Panc1 (cell line): ENCODE results near the gene SCN9A. TPM values are rescaled to one million over a fixed set of nuclear protein-coding genes. Genes with fewer than 3 reads are reported as not detected.

Source experiments
- ATAC-seq: fragments of 200-7000 bp; cut with Tn5 transposase; 2 replicates; pipeline ENCODE4 v1.9.1; 2020; ENCODE audit warnings: mild to moderate bottlenecking, moderate library complexity
- BruUV-seq: library from RNA; stranded (reverse); fragments of 400-500 nt; replicated peaks from 2 replicates; lab custom pipeline; 2021; lab: Mats Ljungman, UMichigan
- CTCF ChIA-PET: fragments of 300-600 bp; sonication (Branson Sonifier 250); formaldehyde crosslinking; loops from one replicate; lab custom pipeline; 2022; ENCODE audit warnings: antibody characterized with exemption; lab: Charles Lee
- POLR2A ChIA-PET: fragments of 300-600 bp; sonication (Branson Sonifier 250); formaldehyde crosslinking; loops from one replicate; lab custom pipeline; 2022; ENCODE audit warnings: antibody characterized with exemption; lab: Charles Lee
- DNase-seq: peaks from one replicate; pipeline ENCODE4 v3.0.0-alpha.2; 2010; ENCODE audit warnings: low read depth, low spot score
- H3K27ac ChIP-seq: 2 replicates; pipeline ENCODE4 v1.5.1; 2011; ENCODE audit warnings: mild to moderate bottlenecking, low read length, inconsistent platforms
- H3K27me3 ChIP-seq: fragments of 200-500 bp; sonication (Bioruptor generic); 2 replicates; pipeline ENCODE4 v1.6.0; 2014; ENCODE audit warnings: low read length, inconsistent platforms; ENCODE audit not compliant: control insufficient read depth, insufficient read depth
- H3K36me3 ChIP-seq: fragments of 200-500 bp; sonication (Bioruptor generic); 2 replicates; pipeline ENCODE4 v1.5.1; 2014; ENCODE audit warnings: inconsistent platforms, mild to moderate bottlenecking, low read length, moderate library complexity; ENCODE audit not compliant: control insufficient read depth, insufficient read depth
- H3K4me1 ChIP-seq: 2 replicates; pipeline ENCODE4 v1.5.1; 2011; ENCODE audit warnings: inconsistent platforms, mild to moderate bottlenecking, low read length, moderate library complexity; ENCODE audit not compliant: control insufficient read depth, insufficient read depth
- H3K4me3 ChIP-seq, 2 experiments: 2 replicates each; pipeline ENCODE4 v1.5.1; 2011 to 2012; ENCODE audit warnings: low read depth in 2 of 2, low read length in 2 of 2, mild to moderate bottlenecking in 2 of 2, inconsistent platforms in 1 of 2, moderate library complexity in 1 of 2
- H3K9me3 ChIP-seq: fragments of 200-500 bp; sonication (Bioruptor generic); 2 replicates; pipeline ENCODE4 v1.5.1; 2014; ENCODE audit warnings: low read depth, mild to moderate bottlenecking, inconsistent platforms, low read length, moderate library complexity; ENCODE audit not compliant: control insufficient read depth, insufficient read depth
- CTCF ChIP-seq: fragments of 450-650 bp; IDR thresholded peaks from 2 replicates; pipeline ENCODE4 v1.5.1; 2017; ENCODE audit warnings: mild to moderate bottlenecking
- POLR2AphosphoS5 ChIP-seq: IDR thresholded peaks from 2 replicates; pipeline ENCODE4 v1.6.1; 2012; ENCODE audit warnings: mild to moderate bottlenecking, low read depth, low read length, moderate library complexity
- SIN3A ChIP-seq: IDR thresholded peaks from 2 replicates; pipeline ENCODE4 v1.6.1; 2012; ENCODE audit warnings: low read depth, mild to moderate bottlenecking, low read length, moderate library complexity, borderline replicate concordance; ENCODE audit not compliant: insufficient read depth
- TCF7L2 ChIP-seq: IDR thresholded peaks from 2 replicates; pipeline ENCODE4 v1.6.1; 2011; ENCODE audit warnings: mild to moderate bottlenecking, low read depth, low read length, inconsistent platforms
- in situ Hi-C: cut with HindIII; loops from 2 replicates; pipeline ENCODE4 v1.10.0; 2016; ENCODE audit warnings: low sequenced_read_pairs, low pct_unique_long_range_greater_than_20kb
- intact Hi-C: fragments of 100-400 bp; cut with micrococcal nuclease; formaldehyde crosslinking; loops from one replicate; pipeline ENCODE4 v1.10.0; 2022; ENCODE audit not compliant: unreplicated experiment
- total RNA-seq: library from RNA; stranded (reverse); gene quantifications from one replicate; pipeline ENCODE4 v1.2.1, GENCODE V29; 2021; ENCODE audit not compliant: unreplicated experiment
- TF ChIP-seq, protein P1 (sequence below), 2 experiments: IDR thresholded peaks; 2 replicates each; pipeline ENCODE4 v1.6.1; 2011 to 2012; ENCODE audit warnings: low read depth in 2 of 2, control low read depth in 1 of 2, low read length in 1 of 2, mild to moderate bottlenecking in 1 of 2, moderate library complexity in 1 of 2; ENCODE audit not compliant: insufficient read depth in 1 of 2

Gene SCN9A
- total RNA-seq, 1 experiment from 2014 or later = 0.10 TPM

DNA sequence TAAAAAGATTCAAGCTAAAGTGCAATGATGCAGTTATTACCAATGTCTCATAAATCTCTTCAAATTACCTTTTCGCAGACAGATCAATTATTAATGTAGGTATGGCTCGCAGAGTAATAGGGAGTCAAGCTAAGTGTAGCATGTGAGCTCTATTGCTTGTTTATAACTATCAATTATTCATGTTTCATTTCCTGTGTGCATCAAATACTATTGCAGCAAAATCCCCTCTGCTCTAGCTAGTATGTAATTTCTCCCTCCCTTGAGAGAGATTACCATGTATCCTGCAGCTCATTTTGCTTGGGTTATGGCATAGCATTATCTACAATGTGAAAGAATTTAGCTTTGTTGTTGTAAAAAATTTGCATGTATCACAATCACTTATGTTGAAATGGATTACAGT lies 182.3 kb downstream of the SCN9A start:
- in situ Hi-C loops (no loop called here), intact Hi-C loops (no loop called here)
- no peaks in the 10 kb centered on the region for H3K36me3 ChIP-seq
- no peak for ATAC-seq
- ChIA-PET CTCF (no interaction called here), POLR2A (no interaction called here)
- H3K4me1 ChIP-seq = no peaks in the 10 kb centered on the region
- TF ChIP-seq TCF7L2 (no peak), SIN3A (no peak), CTCF (no peak), POLR2AphosphoS5 (no peak)
- TF ChIP-seq, protein P1, sequence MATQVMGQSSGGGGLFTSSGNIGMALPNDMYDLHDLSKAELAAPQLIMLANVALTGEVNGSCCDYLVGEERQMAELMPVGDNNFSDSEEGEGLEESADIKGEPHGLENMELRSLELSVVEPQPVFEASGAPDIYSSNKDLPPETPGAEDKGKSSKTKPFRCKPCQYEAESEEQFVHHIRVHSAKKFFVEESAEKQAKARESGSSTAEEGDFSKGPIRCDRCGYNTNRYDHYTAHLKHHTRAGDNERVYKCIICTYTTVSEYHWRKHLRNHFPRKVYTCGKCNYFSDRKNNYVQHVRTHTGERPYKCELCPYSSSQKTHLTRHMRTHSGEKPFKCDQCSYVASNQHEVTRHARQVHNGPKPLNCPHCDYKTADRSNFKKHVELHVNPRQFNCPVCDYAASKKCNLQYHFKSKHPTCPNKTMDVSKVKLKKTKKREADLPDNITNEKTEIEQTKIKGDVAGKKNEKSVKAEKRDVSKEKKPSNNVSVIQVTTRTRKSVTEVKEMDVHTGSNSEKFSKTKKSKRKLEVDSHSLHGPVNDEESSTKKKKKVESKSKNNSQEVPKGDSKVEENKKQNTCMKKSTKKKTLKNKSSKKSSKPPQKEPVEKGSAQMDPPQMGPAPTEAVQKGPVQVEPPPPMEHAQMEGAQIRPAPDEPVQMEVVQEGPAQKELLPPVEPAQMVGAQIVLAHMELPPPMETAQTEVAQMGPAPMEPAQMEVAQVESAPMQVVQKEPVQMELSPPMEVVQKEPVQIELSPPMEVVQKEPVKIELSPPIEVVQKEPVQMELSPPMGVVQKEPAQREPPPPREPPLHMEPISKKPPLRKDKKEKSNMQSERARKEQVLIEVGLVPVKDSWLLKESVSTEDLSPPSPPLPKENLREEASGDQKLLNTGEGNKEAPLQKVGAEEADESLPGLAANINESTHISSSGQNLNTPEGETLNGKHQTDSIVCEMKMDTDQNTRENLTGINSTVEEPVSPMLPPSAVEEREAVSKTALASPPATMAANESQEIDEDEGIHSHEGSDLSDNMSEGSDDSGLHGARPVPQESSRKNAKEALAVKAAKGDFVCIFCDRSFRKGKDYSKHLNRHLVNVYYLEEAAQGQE (IDR thresholded peaks at IDR 0.05; ENCODE audit: insufficient read depth in 1 of 2, low read depth in 2 of 2, low read length in 1 of 2) = no peak
- BruUV-seq = no TSS peak
- no peaks in the 10 kb centered on the region for H3K27me3 ChIP-seq
- no peaks in the 10 kb centered on the region for H3K9me3 ChIP-seq
- H3K27ac ChIP-seq = no peak overlapping the region
- no peak for DNase-seq
- no peak overlapping the region for H3K4me3 ChIP-seq

DNA sequence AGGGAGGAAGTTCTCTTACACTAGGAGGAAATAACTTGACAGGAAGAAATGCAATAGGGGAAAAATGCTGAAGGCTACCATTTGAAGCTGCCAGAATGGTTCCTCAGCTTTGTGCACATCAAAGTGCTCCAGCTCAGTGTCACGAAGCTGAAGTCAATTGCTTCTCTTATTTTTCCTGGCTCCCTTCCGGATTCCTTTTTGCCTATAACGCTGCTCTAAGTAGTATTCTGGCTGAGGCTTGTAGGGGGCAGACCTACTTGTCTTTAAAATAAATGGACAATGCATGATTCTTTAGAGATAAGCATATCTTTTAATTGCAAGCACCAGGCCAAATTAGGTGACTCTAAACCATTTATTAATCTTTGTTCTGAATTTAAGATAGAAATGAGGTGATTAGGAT lies 187.7 kb downstream of the SCN9A start:
- Histone ChIP-seq H3K27ac (no peak overlapping the region), H3K4me3 (no peak overlapping the region), H3K4me1 (no peaks in the 10 kb centered on the region), H3K36me3 (no peaks in the 10 kb centered on the region), H3K9me3 (no peaks in the 10 kb centered on the region), H3K27me3 (no peaks in the 10 kb centered on the region)
- TF ChIP-seq POLR2AphosphoS5 (no peak), TCF7L2 (no peak), SIN3A (no peak), CTCF (no peak)
- TF ChIP-seq, protein P1 (IDR thresholded peaks at IDR 0.05; ENCODE audit: insufficient read depth in 1 of 2, low read depth in 2 of 2, low read length in 1 of 2) = no peak
- BruUV-seq = no TSS peak
- CTCF ChIA-PET = no interaction called here
- POLR2A ChIA-PET = no interaction called here
- ATAC-seq = no peak
- in situ Hi-C loops (no loop called here), intact Hi-C loops (no loop called here)
- no peak for DNase-seq
